T47D (cell line): ENCODE measurements around the gene ASB9.
"Not testable (repeated sequence)": the region's sequence is repeated elsewhere in the genome, so short reads cannot be mapped to it uniquely, and the experiment has no call there.

ENCODE experiments used
- DNase-seq, 2 experiments: peaks; one replicate each; pipeline versions ENCODE4 v3.0.0 to v3.0.0-alpha.2; 2011 to 2012; ENCODE audit warnings: low read depth in 1 of 2, low spot score in 1 of 2
- JUND ChIP-seq: IDR thresholded peaks from 2 replicates; pipeline ENCODE4 v1.6.1; 2012; ENCODE audit warnings: low read depth
- in situ Hi-C: cut with HindIII; loops from 2 replicates; pipeline ENCODE4 v1.10.0; 2016; ENCODE audit warnings: low sequenced_read_pairs, low pct_unique_long_range_greater_than_20kb

The ASB9 gene

DNA sequence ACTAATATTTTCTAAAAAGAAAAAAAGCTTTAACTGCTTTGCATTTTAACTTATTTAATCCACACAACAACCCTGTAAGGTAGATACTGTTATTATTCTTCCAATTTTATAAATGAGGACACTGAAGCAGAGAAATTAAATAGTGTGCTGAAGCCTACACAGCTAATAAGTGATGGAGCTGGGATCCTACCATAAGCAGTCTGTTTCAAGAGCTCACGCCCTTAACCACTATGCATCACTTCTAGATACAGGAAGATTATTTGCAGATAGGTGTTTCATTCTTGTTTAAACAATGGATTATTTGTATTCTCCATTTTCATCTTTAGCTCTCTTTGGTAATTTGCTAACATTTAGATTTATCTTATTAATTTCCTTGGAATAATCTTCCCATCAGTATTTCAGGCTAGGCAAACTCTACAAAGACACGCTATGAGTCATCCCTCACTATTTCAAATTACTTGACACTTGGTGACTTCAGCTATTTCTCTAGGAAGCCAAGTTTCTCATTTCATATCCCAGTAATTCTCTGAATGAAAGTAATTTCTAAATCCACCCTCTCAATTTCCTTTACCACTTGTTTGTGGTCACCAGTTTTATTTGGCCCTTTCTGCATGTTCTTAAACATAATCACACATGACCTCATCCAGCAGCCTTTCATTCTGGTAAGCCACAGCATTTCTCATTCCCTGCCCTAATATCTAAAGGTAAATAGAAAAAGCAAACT is 67.3 kb downstream of the ASB9 start:
- in situ Hi-C loops = no loop called here
- DNase-seq = no peak

GRCh38 chrX:15200871-15201270 is 69.0 kb downstream of the ASB9 start:
- in situ Hi-C loops = no loop called here

More for the DNA sequence above, 67.3 kb downstream of the ASB9 start:
- TF ChIP-seq JUND = no peak

GRCh38 chrX:15198608-15199202 is 71.2 kb downstream of the ASB9 start:
- DNase-seq, in situ Hi-C loops: not testable (repeated sequence)

More at GRCh38 chrX:15200871-15201270, 69.0 kb downstream of the ASB9 start:
- no peak for DNase-seq
- no peak for TF ChIP-seq JUND

- no peak for DNase-seq
- TF ChIP-seq JUND = no peak
- in situ Hi-C loops = no loop called here
Observed at GRCh38 chrX:15194146-15194545, 75.7 kb downstream of the ASB9 start.
